Stromal cell of bone marrow (primary cell): Measurements from ENCODE around the gene FANCI.

ENCODE experiments used
- DNase-seq: peaks from one replicate; pipeline ENCODE4 v3.0.0-alpha.2; 2012; ENCODE audit warnings: low read depth

The FANCI gene

GRCh38 chr15:89307046-89307587 lies 63.3 kb downstream of the FANCI start:
- DNase-seq, result peak; percentile 20

- peak; percentile 12 for DNase-seq
These were observed 64.0 kb downstream of the FANCI start for GRCh38 chr15:89307791-89308190.

- no peak for DNase-seq
These were observed 64.5 kb downstream of the FANCI start for GRCh38 chr15:89308236-89308635.

- DNase-seq, result no peak
These were observed 66.2 kb downstream of the FANCI start for GRCh38 chr15:89309993-89310392.

- no peak for DNase-seq
These were observed 71.7 kb downstream of the FANCI start for GRCh38 chr15:89315375-89315929.

GRCh38 chr15:89316504-89316903 lies 72.7 kb downstream of the FANCI start:
- no peak for DNase-seq

- DNase-seq, result no peak
These were observed 73.5 kb downstream of the FANCI start for GRCh38 chr15:89317186-89317720.

GRCh38 chr15:89319678-89320077 lies 75.9 kb downstream of the FANCI start:
- no peak for DNase-seq

GRCh38 chr15:89320200-89320599 lies 76.4 kb downstream of the FANCI start:
- no peak for DNase-seq

- no peak for DNase-seq
These were observed 78.0 kb downstream of the FANCI start for GRCh38 chr15:89321521-89322410.

- no peak for DNase-seq
These were observed 79.0 kb downstream of the FANCI start for GRCh38 chr15:89322822-89323221.

- no peak for DNase-seq
These were observed 80.0 kb downstream of the FANCI start for GRCh38 chr15:89323825-89324224.

- no peak for DNase-seq
These were observed 81.4 kb downstream of the FANCI start for GRCh38 chr15:89325039-89325803.

- DNase-seq, result no peak
These were observed 82.5 kb downstream of the FANCI start for GRCh38 chr15:89326316-89326715.

GRCh38 chr15:89327113-89327512 lies 83.3 kb downstream of the FANCI start:
- DNase-seq, result no peak

GRCh38 chr15:89328398-89329254 lies 84.8 kb downstream of the FANCI start:
- no peak for DNase-seq

- DNase-seq, result no peak
These were observed 85.7 kb downstream of the FANCI start for GRCh38 chr15:89329329-89330084.

GRCh38 chr15:89330119-89330518 lies 86.3 kb downstream of the FANCI start:
- DNase-seq, result no peak

GRCh38 chr15:89330881-89331595 lies 87.3 kb downstream of the FANCI start:
- no peak for DNase-seq

GRCh38 chr15:89332446-89332845 lies 88.7 kb downstream of the FANCI start:
- DNase-seq, result no peak
